Vagina (tissue), 2 donors: Measurements from ENCODE around the gene SERTM2. TPM values are rescaled to one million over a fixed set of nuclear protein-coding genes. Genes with fewer than 3 reads are reported as not detected.

Experiments used
- DNase-seq, 2 donors: peaks; one replicate each; pipeline ENCODE4 v3.0.0-alpha.2; 2017; ENCODE audit errors: extremely low spot score in 2 of 2
- H3K27ac ChIP-seq: fragments of 200-600 bp; sonication (generic); one replicate; pipeline ENCODE4 v1.5.1; 2019
- H3K27me3 ChIP-seq: fragments of 200-600 bp; sonication (generic); one replicate; pipeline ENCODE4 v1.5.1; 2019
- H3K36me3 ChIP-seq, 2 donors: fragments of 200-600 bp; sonication (generic); one replicate each; pipeline ENCODE4 v1.5.1; 2017 to 2019
- H3K4me1 ChIP-seq: fragments of 200-600 bp; sonication (generic); one replicate; pipeline ENCODE4 v1.5.1; 2019
- H3K4me3 ChIP-seq, 2 donors: fragments of 200-600 bp; sonication (generic); 1 replicate in 1 of 2; 2 replicates in 1 of 2; pipeline ENCODE4 v1.5.1; 2016 to 2019
- H3K9me3 ChIP-seq: fragments of 200-600 bp; sonication (generic); one replicate; pipeline ENCODE4 v1.5.1; 2019
- CTCF ChIP-seq, 3 experiments: fragments of 450-650 bp in 2 of 3; fragments of 200-600 bp in 1 of 3; sonication (generic) in 1 of 3; IDR thresholded peaks; one replicate each; pipeline ENCODE4 v1.5.1; 2017 to 2019; ENCODE audit warnings: antibody characterized with exemption in 3 of 3, mild to moderate bottlenecking in 2 of 3, moderate library complexity in 2 of 3
- POLR2A ChIP-seq, 2 donors: fragments of 450-650 bp; IDR thresholded peaks; one replicate each; pipeline ENCODE4 v1.6.1; 2017; ENCODE audit warnings: antibody characterized with exemption in 2 of 2, mild to moderate bottlenecking in 2 of 2, moderate library complexity in 2 of 2
- POLR2AphosphoS5 ChIP-seq, 2 donors: sonication (generic); formaldehyde crosslinking; IDR thresholded peaks; one replicate each; pipeline ENCODE4 v1.9.0; 2017; ENCODE audit warnings: antibody characterized with exemption in 2 of 2, mild to moderate bottlenecking in 2 of 2, low read depth in 1 of 2; ENCODE audit not compliant: insufficient read depth in 1 of 2
- intact Hi-C: fragments of 100-400 bp; cut with DNase I; formaldehyde crosslinking; loops from one replicate; pipeline ENCODE4 v1.15.1; 2023
- total RNA-seq: library from RNA; depleted of rRNA; stranded (reverse); fragments of >200 nt; gene quantifications from one replicate; pipeline ENCODE4 v1.2.3, GENCODE V29; 2016

SERTM2 gene
- total RNA-seq, 1 donor from 2014 or later = 28.2 TPM

GRCh38 chrX:111567542-111568255 is 56.3 kb downstream of the SERTM2 start:
- no peak overlapping the region for H3K4me3 ChIP-seq
- no peaks in the 10 kb centered on the region for H3K27me3 ChIP-seq
- intact Hi-C loops = no loop called here
- no peak for TF ChIP-seq POLR2AphosphoS5 (IDR thresholded peaks at IDR 0.05; ENCODE audit: insufficient read depth in 1 of 2, low read depth in 1 of 2)
- no peaks in the 10 kb centered on the region for H3K36me3 ChIP-seq
- no peak overlapping the region for H3K27ac ChIP-seq
- no peaks in the 10 kb centered on the region for H3K4me1 ChIP-seq
- DNase-seq = no peak
- no peaks in the 10 kb centered on the region for H3K9me3 ChIP-seq

- no peaks in the 10 kb centered on the region for H3K4me1 ChIP-seq
- intact Hi-C loops = no loop called here
- H3K9me3 ChIP-seq = no peaks in the 10 kb centered on the region
- H3K27me3 ChIP-seq = no peaks in the 10 kb centered on the region
- no peak overlapping the region for H3K27ac ChIP-seq
- DNase-seq = no peak
- H3K4me3 ChIP-seq = no peak overlapping the region
- no peaks in the 10 kb centered on the region for H3K36me3 ChIP-seq
- TF ChIP-seq POLR2AphosphoS5 (IDR thresholded peaks at IDR 0.05; ENCODE audit: insufficient read depth in 1 of 2, low read depth in 1 of 2) (no peak), POLR2A (IDR thresholded peaks at IDR 0.05) (no peak), CTCF (IDR thresholded peaks at IDR 0.05) (no peak)
These were observed 56.9 kb downstream of the SERTM2 start for GRCh38 chrX:111568354-111568753.

- no peaks in the 10 kb centered on the region for H3K9me3 ChIP-seq
- no peaks in the 10 kb centered on the region for H3K4me1 ChIP-seq
- TF ChIP-seq POLR2AphosphoS5 (IDR thresholded peaks at IDR 0.05; ENCODE audit: insufficient read depth in 1 of 2, low read depth in 1 of 2) = no peak
- no peak for TF ChIP-seq POLR2A (IDR thresholded peaks at IDR 0.05)
- no peak for TF ChIP-seq CTCF (IDR thresholded peaks at IDR 0.05)
- H3K36me3 ChIP-seq = no peaks in the 10 kb centered on the region
- no peaks in the 10 kb centered on the region for H3K27me3 ChIP-seq
- no peak for DNase-seq
- intact Hi-C loops = no loop called here
- no peak overlapping the region for H3K27ac ChIP-seq
- H3K4me3 ChIP-seq = no peak overlapping the region
These were observed 57.4 kb downstream of the SERTM2 start for GRCh38 chrX:111568817-111569216.

Other genes with a start within 250 kb of the SERTM2 start
- gene CAPN6, start 241.2 kb upstream of the SERTM2 start, total RNA-seq = 3.4 TPM
- gene DCX, start 99.5 kb upstream of the SERTM2 start, total RNA-seq = not detected
- 96.7 TPM for gene ALG13, start 169.5 kb downstream of the SERTM2 start, total RNA-seq